Measurements from ENCODE around the gene C1QTNF2. TPM values are rescaled to one million over a fixed set of nuclear protein-coding genes. Genes with fewer than 3 reads are reported as not detected.

C1QTNF2 gene
- total and polyA plus RNA-seq, 7 donors: 0.85 to 2.5 (median 1.1) TPM; not detected in 2

- Histone ChIP-seq H3K36me3 (no peaks in the 10 kb centered on the region), H3K4me3 (no peak overlapping the region), H3K9me3 (no peaks in the 10 kb centered on the region), H3K27ac (no peak overlapping the region), H3K4me1 (no peaks in the 10 kb centered on the region), H3K27me3 (no peaks in the 10 kb centered on the region)
- 93 to 96% methylated on average over 5 of the region's 5 CpGs for WGBS, 2 donors
- no peak for DNase-seq
- no peak for TF ChIP-seq EP300 (IDR thresholded peaks at IDR 0.05)
- no peak for TF ChIP-seq POLR2AphosphoS5 (IDR thresholded peaks at IDR 0.05)
- no peak for TF ChIP-seq POLR2A (IDR thresholded peaks at IDR 0.05)
- no peak for TF ChIP-seq CTCF (IDR thresholded peaks at IDR 0.05)
- intact Hi-C loops (cut with DNase I): no loop called here
Measured at GRCh38 chr5:160297776-160298175, 72.7 kb downstream of the C1QTNF2 start.

Small RNA genes within 50 kb of the gene (small RNA-seq; reads per million reads assigned to genes)
- gene AC112191.3: 0 reads per million in 3 donors

Other genes starting within 250 kb of the C1QTNF2 start
- gene FABP6, start 141.1 kb downstream of the C1QTNF2 start, total RNA-seq: 1 to 10 TPM in 1 of 4 donors, not detected in 3; 1.4 TPM
- gene FABP6, start 141.1 kb downstream of the C1QTNF2 start, polyA plus RNA-seq: 1 to 10 TPM in 1 of 3 donors, under 1 TPM in 1, not detected in 1; 0.50 to 2.1 TPM
- gene CCNJL, start 58.1 kb downstream of the C1QTNF2 start, total RNA-seq: 1 to 10 TPM in 2 of 4 donors, under 1 TPM in 2; 0.16 to 5.3 (median 1.4) TPM
- gene CCNJL, start 58.1 kb downstream of the C1QTNF2 start, polyA plus RNA-seq: 10 to 100 TPM in 2 of 3 donors, 1 to 10 TPM in 1; 4.7 to 18.7 (median 10.8) TPM
- gene FAM200C, start 29.4 kb upstream of the C1QTNF2 start, total RNA-seq: 10 to 100 TPM in 1 of 4 donors, 1 to 10 TPM in 3; 4.3 to 12.3 (median 8.1) TPM
- gene FAM200C, start 29.4 kb upstream of the C1QTNF2 start, polyA plus RNA-seq: 1 to 10 TPM in 2 of 3 donors, under 1 TPM in 1; 0.92 to 1.4 (median 1.2) TPM
- gene SLU7, start 48.5 kb upstream of the C1QTNF2 start, total RNA-seq: 10 to 100 TPM; 22.4 to 80.3 (median 65.6) TPM
- gene SLU7, start 48.5 kb upstream of the C1QTNF2 start, polyA plus RNA-seq: 10 to 100 TPM; 27.8 to 44.4 (median 37.9) TPM
- 10 to 100 TPM in 1 of 4 donors, 1 to 10 TPM in 3; 1.8 to 11.9 (median 4.7) TPM for gene PTTG1, start 51.2 kb upstream of the C1QTNF2 start, total RNA-seq
- gene PTTG1, start 51.2 kb upstream of the C1QTNF2 start, polyA plus RNA-seq: 10 to 100 TPM; 15.0 to 93.8 (median 30.7) TPM